ENCODE results near the gene TTC39C.

The TTC39C gene

GRCh38 chr18:24075767-24076597 is 61.4 kb downstream of the TTC39C start:
- DNase-seq (ENCODE audit: insufficient read length, low spot score) = peak; percentile 84
- peak; percentile 28 for FAIRE-seq

- no peak for FAIRE-seq
- no peak for DNase-seq (ENCODE audit: insufficient read length, low spot score)
Observed at GRCh38 chr18:24076950-24077349, 62.4 kb downstream of the TTC39C start.

- FAIRE-seq = no peak
- DNase-seq (ENCODE audit: insufficient read length, low spot score) = no peak
Observed at GRCh38 chr18:24078391-24078790, 63.8 kb downstream of the TTC39C start.

- FAIRE-seq (no peak), DNase-seq (ENCODE audit: insufficient read length, low spot score) (no peak)
Observed at GRCh38 chr18:24080861-24081260, 66.3 kb downstream of the TTC39C start.

- FAIRE-seq = no peak
Observed at GRCh38 chr18:24083550-24083949, 69.0 kb downstream of the TTC39C start.

GRCh38 chr18:24086082-24086481 is 71.5 kb downstream of the TTC39C start:
- DNase-seq (ENCODE audit: insufficient read length, low spot score) (no peak), FAIRE-seq (no peak)

More at GRCh38 chr18:24083550-24083949, 69.0 kb downstream of the TTC39C start:
- no peak for DNase-seq (ENCODE audit: insufficient read length, low spot score)

- no peak for DNase-seq (ENCODE audit: insufficient read length, low spot score)
- FAIRE-seq = no peak
Observed at GRCh38 chr18:24089076-24089475, 74.5 kb downstream of the TTC39C start.

GRCh38 chr18:24089515-24090337 is 75.2 kb downstream of the TTC39C start:
- no peak for FAIRE-seq
- DNase-seq (ENCODE audit: insufficient read length, low spot score) = no peak

GRCh38 chr18:24090876-24091275 is 76.3 kb downstream of the TTC39C start:
- DNase-seq (ENCODE audit: insufficient read length, low spot score) (no peak), FAIRE-seq (no peak)

- FAIRE-seq = no peak
- DNase-seq (ENCODE audit: insufficient read length, low spot score) = no peak
Observed at GRCh38 chr18:24094561-24094960, 80.0 kb downstream of the TTC39C start.

GRCh38 chr18:24095976-24096375 is 81.4 kb downstream of the TTC39C start:
- DNase-seq (ENCODE audit: insufficient read length, low spot score) (no peak), FAIRE-seq (no peak)

GRCh38 chr18:24103320-24104021 is 88.9 kb downstream of the TTC39C start:
- FAIRE-seq = no peak

GRCh38 chr18:24104486-24104885 is 89.9 kb downstream of the TTC39C start:
- DNase-seq (ENCODE audit: insufficient read length, low spot score) (no peak), FAIRE-seq (no peak)

More at GRCh38 chr18:24103320-24104021, 88.9 kb downstream of the TTC39C start:
- DNase-seq (ENCODE audit: insufficient read length, low spot score) = no peak

- FAIRE-seq (no peak), DNase-seq (ENCODE audit: insufficient read length, low spot score) (no peak)
Observed at GRCh38 chr18:24108641-24109040, 94.1 kb downstream of the TTC39C start.

GRCh38 chr18:24111936-24112335 is 97.4 kb downstream of the TTC39C start:
- no peak for FAIRE-seq
- no peak for DNase-seq (ENCODE audit: insufficient read length, low spot score)

- FAIRE-seq (no peak), DNase-seq (ENCODE audit: insufficient read length, low spot score) (no peak)
Observed at GRCh38 chr18:24112464-24112863, 97.9 kb downstream of the TTC39C start.

- no peak for FAIRE-seq
Observed at GRCh38 chr18:24112874-24113615, 98.5 kb downstream of the TTC39C start.

GRCh38 chr18:24114924-24115549 is 100.5 kb downstream of the TTC39C start:
- DNase-seq (ENCODE audit: insufficient read length, low spot score) = no peak
- no peak for FAIRE-seq

More at GRCh38 chr18:24112874-24113615, 98.5 kb downstream of the TTC39C start:
- peak; percentile 8 for DNase-seq (ENCODE audit: insufficient read length, low spot score)

- DNase-seq (ENCODE audit: insufficient read length, low spot score) (no peak), FAIRE-seq (no peak)
Observed at GRCh38 chr18:24115628-24116027, 101.1 kb downstream of the TTC39C start.
